CD1c-positive myeloid dendritic cell (primary cell): ENCODE measurements around the gene HSD11B2.

ENCODE experiments used
- DNase-seq: peaks from one replicate; pipeline ENCODE4 v3.0.0-alpha.2; 2016; ENCODE audit errors: extremely low spot score

The HSD11B2 gene

GRCh38 chr16:67396159-67397035 lies 34.5 kb upstream of the HSD11B2 start:
- DNase-seq, result peak; percentile 53

- DNase-seq, result no peak
These were observed 33.7 kb upstream of the HSD11B2 start for GRCh38 chr16:67397036-67397801.

- DNase-seq, result no peak
These were observed 32.9 kb upstream of the HSD11B2 start for GRCh38 chr16:67397812-67398545.

- no peak for DNase-seq
These were observed 32.2 kb upstream of the HSD11B2 start for GRCh38 chr16:67398546-67399217.

- DNase-seq, result peak; percentile 65
These were observed 31.6 kb upstream of the HSD11B2 start for GRCh38 chr16:67399218-67399733.

- no peak for DNase-seq
These were observed 30.9 kb upstream of the HSD11B2 start for GRCh38 chr16:67399749-67400704.

GRCh38 chr16:67400901-67401300 lies 30.0 kb upstream of the HSD11B2 start:
- DNase-seq, result no peak

- DNase-seq, result no peak
These were observed 26.9 kb upstream of the HSD11B2 start for GRCh38 chr16:67403976-67404555.

- DNase-seq, result no peak
These were observed 26.1 kb upstream of the HSD11B2 start for GRCh38 chr16:67404740-67405226.

GRCh38 chr16:67405336-67405735 lies 25.6 kb upstream of the HSD11B2 start:
- no peak for DNase-seq

GRCh38 chr16:67406111-67406971 lies 24.6 kb upstream of the HSD11B2 start:
- DNase-seq, result no peak

- no peak for DNase-seq
These were observed 23.6 kb upstream of the HSD11B2 start for GRCh38 chr16:67407176-67407787.

GRCh38 chr16:67407788-67408452 lies 23.0 kb upstream of the HSD11B2 start:
- no peak for DNase-seq

- no peak for DNase-seq
These were observed 21.3 kb upstream of the HSD11B2 start for GRCh38 chr16:67409631-67410030.

- no peak for DNase-seq
These were observed 19.6 kb upstream of the HSD11B2 start for GRCh38 chr16:67411339-67411738.

- no peak for DNase-seq
These were observed 18.6 kb upstream of the HSD11B2 start for GRCh38 chr16:67412294-67412693.

GRCh38 chr16:67413978-67414911 lies 16.7 kb upstream of the HSD11B2 start:
- DNase-seq, result peak; percentile 86
